Prostate gland (tissue), 2 donors: ENCODE measurements around the gene C17orf50.

Experiments
- CTCF ChIP-seq, 4 experiments: fragments of 200-600 bp in 2 of 4; fragments of 450-650 bp in 2 of 4; sonication (generic) in 2 of 4; IDR thresholded peaks; 1 replicate in 3 of 4; 2 replicates in 1 of 4; pipeline ENCODE4 v1.5.1; 2016 to 2019; ENCODE audit warnings: antibody characterized with exemption in 4 of 4, mild to moderate bottlenecking in 2 of 4, moderate library complexity in 2 of 4
- POLR2A ChIP-seq: fragments of 450-650 bp; IDR thresholded peaks from one replicate; pipeline ENCODE4 v1.6.1; 2016; ENCODE audit warnings: antibody characterized with exemption, mild to moderate bottlenecking

- TF ChIP-seq CTCF (IDR thresholded peaks at IDR 0.05) (no peak), POLR2A (no peak)
These were observed 25.5 kb upstream of the C17orf50 start for GRCh38 chr17:35735036-35735805.
